ENCODE measurements around the gene INTS15.

Gene INTS15

GRCh38 chr7:6642239-6642839 lies 52.5 kb downstream of the INTS15 start:
- in situ Hi-C loops (cut with HindIII; ENCODE audit: low sequenced_read_pairs), result no loop called here

GRCh38 chr7:6642861-6643640 lies 53.2 kb downstream of the INTS15 start:
- in situ Hi-C loops (cut with HindIII; ENCODE audit: low sequenced_read_pairs), result no loop called here

- in situ Hi-C loops (cut with HindIII; ENCODE audit: low sequenced_read_pairs), result no loop called here
Measured at GRCh38 chr7:6643915-6644625, 54.2 kb downstream of the INTS15 start.

GRCh38 chr7:6644728-6645127 lies 54.9 kb downstream of the INTS15 start:
- in situ Hi-C loops (cut with HindIII; ENCODE audit: low sequenced_read_pairs), result no loop called here

GRCh38 chr7:6646465-6646864 lies 56.6 kb downstream of the INTS15 start:
- in situ Hi-C loops (cut with HindIII; ENCODE audit: low sequenced_read_pairs), result no loop called here

GRCh38 chr7:6647080-6647479 lies 57.3 kb downstream of the INTS15 start:
- in situ Hi-C loops (cut with HindIII; ENCODE audit: low sequenced_read_pairs), result no loop called here

- in situ Hi-C loops (cut with HindIII; ENCODE audit: low sequenced_read_pairs), result no loop called here
Measured at GRCh38 chr7:6647541-6647940, 57.7 kb downstream of the INTS15 start.

GRCh38 chr7:6648066-6648814 lies 58.4 kb downstream of the INTS15 start:
- in situ Hi-C loops (cut with HindIII; ENCODE audit: low sequenced_read_pairs), result no loop called here

- in situ Hi-C loops (cut with HindIII; ENCODE audit: low sequenced_read_pairs), result no loop called here
Measured at GRCh38 chr7:6648815-6649104, 58.9 kb downstream of the INTS15 start.

- in situ Hi-C loops (cut with HindIII; ENCODE audit: low sequenced_read_pairs), result no loop called here
Measured at GRCh38 chr7:6649241-6649961, 59.6 kb downstream of the INTS15 start.

GRCh38 chr7:6650086-6650485 lies 60.3 kb downstream of the INTS15 start:
- in situ Hi-C loops (cut with HindIII; ENCODE audit: low sequenced_read_pairs), result no loop called here

- in situ Hi-C loops (cut with HindIII; ENCODE audit: low sequenced_read_pairs), result no loop called here
Measured at GRCh38 chr7:6650521-6651011, 60.7 kb downstream of the INTS15 start.

GRCh38 chr7:6651851-6652445 lies 62.1 kb downstream of the INTS15 start:
- in situ Hi-C loops (cut with HindIII; ENCODE audit: low sequenced_read_pairs), result no loop called here

- in situ Hi-C loops (cut with HindIII; ENCODE audit: low sequenced_read_pairs), result no loop called here
Measured at GRCh38 chr7:6652446-6653011, 62.7 kb downstream of the INTS15 start.

- in situ Hi-C loops (cut with HindIII; ENCODE audit: low sequenced_read_pairs), result no loop called here
Measured at GRCh38 chr7:6653071-6654003, 63.5 kb downstream of the INTS15 start.

GRCh38 chr7:6654113-6654841 lies 64.5 kb downstream of the INTS15 start:
- in situ Hi-C loops (cut with HindIII; ENCODE audit: low sequenced_read_pairs), result no loop called here

- in situ Hi-C loops (cut with HindIII; ENCODE audit: low sequenced_read_pairs), result no loop called here
Measured at GRCh38 chr7:6654842-6655610, 65.2 kb downstream of the INTS15 start.

All from DLD1 (cell line).